GM10266 (cell line): ENCODE data around the gene CNOT11.

ENCODE experiments used
- DNase-seq: peaks from one replicate; pipeline ENCODE4 v3.0.0; 2012; ENCODE audit errors: extremely low spot score
- TF ChIP-seq, protein P1 (sequence below): IDR thresholded peaks from 2 replicates; pipeline ENCODE4 v1.5.1; 2012; ENCODE audit warnings: mild to moderate bottlenecking, low read depth; ENCODE audit not compliant: control insufficient read depth, insufficient read depth; ENCODE audit errors: missing control alignments

The CNOT11 gene

GRCh38 chr2:101290711-101291110 is 38.0 kb downstream of the CNOT11 start:
- TF ChIP-seq, protein P1, sequence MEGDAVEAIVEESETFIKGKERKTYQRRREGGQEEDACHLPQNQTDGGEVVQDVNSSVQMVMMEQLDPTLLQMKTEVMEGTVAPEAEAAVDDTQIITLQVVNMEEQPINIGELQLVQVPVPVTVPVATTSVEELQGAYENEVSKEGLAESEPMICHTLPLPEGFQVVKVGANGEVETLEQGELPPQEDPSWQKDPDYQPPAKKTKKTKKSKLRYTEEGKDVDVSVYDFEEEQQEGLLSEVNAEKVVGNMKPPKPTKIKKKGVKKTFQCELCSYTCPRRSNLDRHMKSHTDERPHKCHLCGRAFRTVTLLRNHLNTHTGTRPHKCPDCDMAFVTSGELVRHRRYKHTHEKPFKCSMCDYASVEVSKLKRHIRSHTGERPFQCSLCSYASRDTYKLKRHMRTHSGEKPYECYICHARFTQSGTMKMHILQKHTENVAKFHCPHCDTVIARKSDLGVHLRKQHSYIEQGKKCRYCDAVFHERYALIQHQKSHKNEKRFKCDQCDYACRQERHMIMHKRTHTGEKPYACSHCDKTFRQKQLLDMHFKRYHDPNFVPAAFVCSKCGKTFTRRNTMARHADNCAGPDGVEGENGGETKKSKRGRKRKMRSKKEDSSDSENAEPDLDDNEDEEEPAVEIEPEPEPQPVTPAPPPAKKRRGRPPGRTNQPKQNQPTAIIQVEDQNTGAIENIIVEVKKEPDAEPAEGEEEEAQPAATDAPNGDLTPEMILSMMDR, result no peak
- no peak for DNase-seq

- no peak for DNase-seq
- TF ChIP-seq, protein P1, result no peak
Measured at GRCh38 chr2:101291973-101292372, 39.3 kb downstream of the CNOT11 start.

DNA sequence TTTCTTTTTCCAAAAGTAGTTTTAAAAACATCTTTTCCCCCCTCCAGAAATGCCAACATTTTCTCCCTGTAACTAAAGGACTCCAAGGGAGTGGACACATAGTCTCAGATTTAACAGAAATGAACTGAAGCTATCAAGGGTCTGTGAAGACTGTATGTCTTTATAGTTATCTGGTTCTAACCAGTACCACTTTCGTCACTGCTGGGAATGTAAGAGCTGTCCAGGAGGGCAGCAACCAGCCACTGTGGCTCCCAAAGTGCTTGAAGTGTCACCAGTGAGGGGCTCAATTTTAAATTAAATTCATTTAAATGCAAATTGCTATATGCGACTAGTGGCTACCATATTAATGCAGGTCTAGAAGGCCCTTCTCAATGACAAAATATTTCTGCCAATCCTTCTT is 40.9 kb downstream of the CNOT11 start:
- TF ChIP-seq, protein P1, result no peak
- DNase-seq, result no peak

- no peak for DNase-seq
- TF ChIP-seq, protein P1, result no peak
Measured at GRCh38 chr2:101294861-101295260, 42.2 kb downstream of the CNOT11 start.

GRCh38 chr2:101295895-101296294 is 43.2 kb downstream of the CNOT11 start:
- DNase-seq, result no peak
- TF ChIP-seq, protein P1, result no peak

DNA sequence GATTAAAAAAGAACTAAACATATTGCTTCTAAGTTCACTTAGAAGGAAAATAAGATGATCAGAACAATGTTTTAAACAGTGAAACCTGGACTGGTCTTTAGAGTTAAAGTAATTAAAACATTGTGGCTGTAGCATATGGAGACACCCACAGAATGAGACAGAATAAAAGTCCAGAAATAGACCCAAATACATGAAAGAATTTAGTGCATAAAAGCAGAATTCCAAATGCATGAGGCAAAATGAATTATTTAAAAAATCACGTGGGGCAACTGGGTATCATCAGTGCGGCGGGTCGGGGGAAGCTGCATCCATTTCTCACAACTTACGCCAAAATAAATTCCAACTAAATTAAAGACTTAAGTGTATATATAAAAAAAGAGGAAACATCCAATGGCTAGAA is 43.7 kb downstream of the CNOT11 start:
- TF ChIP-seq, protein P1, result no peak
- DNase-seq, result no peak

GRCh38 chr2:101297383-101297782 is 44.7 kb downstream of the CNOT11 start:
- no peak for DNase-seq

More at GRCh38 chr2:101297383-101297782, 44.7 kb downstream of the CNOT11 start:
- TF ChIP-seq, protein P1, result no peak
